GM21367 (cell line): ENCODE results near the gene ZDHHC17.
A peak's percentile ranks its signal among the peaks of the same experiment; 100 is the strongest.

Experiments
- ATAC-seq: cut with Tn5 transposase; IDR thresholded peaks from one replicate; pipeline ENCODE4 v1.9.1; 2021; ENCODE audit not compliant: unreplicated experiment

Gene ZDHHC17

DNA sequence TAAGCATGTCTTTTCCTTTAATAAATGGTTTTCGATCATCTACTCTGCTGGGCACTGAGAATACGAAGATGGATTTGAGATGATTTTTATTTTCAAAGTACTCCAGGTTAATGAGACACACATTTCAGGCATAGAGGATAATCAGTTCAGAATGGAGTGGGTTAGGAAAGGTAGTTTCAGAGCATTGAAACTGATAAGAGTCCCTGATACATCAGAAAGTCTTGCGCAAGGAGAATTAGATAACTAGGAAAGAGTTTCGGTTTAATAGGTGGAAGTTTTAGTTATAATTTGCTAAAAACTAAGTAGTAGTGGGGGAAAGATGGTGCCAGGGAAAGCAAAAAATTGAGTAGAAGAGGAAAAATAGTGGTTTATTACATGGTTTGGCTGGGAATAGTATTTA, 50.1 kb downstream of the ZDHHC17 start:
- no peak for ATAC-seq

- no peak for ATAC-seq
These were observed 57.1 kb downstream of the ZDHHC17 start for GRCh38 chr12:76820888-76821482.

DNA sequence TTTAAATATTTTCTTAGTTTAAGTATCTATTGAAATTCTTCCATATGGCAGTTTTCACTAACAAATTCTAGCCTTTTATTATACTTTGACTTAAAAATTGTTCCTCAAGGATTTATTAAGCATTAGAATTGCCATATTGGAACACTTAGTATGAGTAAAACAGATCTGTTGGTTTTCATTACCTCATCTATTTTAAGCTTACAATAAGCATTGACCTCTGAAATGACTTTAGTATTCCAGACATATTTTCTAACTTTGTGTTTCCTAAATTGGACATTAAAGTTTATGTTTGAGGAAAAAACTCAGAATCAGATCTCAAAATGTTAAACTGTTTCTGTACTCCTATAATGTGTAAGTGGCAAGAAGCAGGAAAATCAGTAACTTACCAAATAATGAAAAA, 66.5 kb downstream of the ZDHHC17 start:
- no peak for ATAC-seq

GRCh38 chr12:76836633-76837032, 72.7 kb downstream of the ZDHHC17 start:
- no peak for ATAC-seq

DNA sequence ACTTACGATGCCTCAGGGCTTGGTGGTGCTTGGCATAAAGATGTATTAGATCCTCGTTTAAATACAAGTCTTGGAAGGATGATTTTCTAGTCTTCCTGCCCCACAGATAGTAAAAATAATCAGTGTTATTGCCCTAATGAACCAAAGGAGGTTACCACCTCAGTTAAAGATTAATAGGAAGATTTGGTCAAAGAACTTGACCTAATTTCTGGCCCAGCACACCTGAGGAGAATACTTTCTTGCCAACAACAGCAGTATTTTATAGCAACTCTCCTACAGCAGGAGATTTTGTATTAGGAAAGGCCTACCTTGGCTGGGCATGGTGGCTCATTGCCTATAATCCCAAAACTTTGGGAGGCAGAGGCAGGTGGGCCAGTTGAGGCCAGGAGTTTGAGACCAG, 83.3 kb downstream of the ZDHHC17 start:
- ATAC-seq: no peak

- no peak for ATAC-seq
These were observed 84.2 kb downstream of the ZDHHC17 start for GRCh38 chr12:76848132-76848531.

DNA sequence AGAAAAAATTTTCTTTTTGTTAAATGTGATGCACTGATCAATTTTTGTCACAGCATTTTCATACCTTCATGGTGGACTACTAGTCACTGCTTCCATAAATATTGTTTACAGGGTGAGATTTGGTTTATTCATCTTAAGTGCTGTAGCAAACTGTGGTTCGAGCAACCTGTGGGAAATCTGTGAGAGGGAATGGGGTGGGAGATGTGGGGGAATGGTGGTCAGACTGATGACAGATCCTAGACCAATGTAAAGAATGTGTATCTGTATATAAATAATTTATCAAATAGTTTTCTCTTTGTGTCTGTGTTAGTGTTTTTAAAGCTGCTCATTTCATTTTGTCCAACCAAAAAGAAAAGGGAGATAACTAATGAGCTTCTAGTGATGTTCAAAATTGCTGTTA, 88.2 kb downstream of the ZDHHC17 start:
- ATAC-seq: no peak

DNA sequence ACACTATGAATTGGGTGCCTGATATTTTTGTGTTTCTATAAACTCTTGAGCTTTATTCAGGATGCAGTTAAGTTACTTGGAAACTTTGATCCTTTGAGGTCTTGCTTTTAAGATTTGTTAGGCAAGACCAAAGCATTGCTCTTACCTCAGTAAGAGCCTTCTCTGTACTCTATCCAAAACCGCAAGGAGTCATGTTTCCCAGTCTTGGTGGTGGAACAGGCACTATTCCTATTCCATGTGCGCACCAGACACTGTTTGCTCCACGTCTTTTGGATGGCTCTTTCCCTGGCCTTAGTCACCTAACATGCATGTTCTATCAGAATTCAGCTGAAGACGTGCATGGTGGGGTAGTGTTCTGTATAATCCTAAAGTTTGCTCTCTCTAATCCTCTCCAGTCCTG, 91.4 kb downstream of the ZDHHC17 start:
- ATAC-seq: no peak

DNA sequence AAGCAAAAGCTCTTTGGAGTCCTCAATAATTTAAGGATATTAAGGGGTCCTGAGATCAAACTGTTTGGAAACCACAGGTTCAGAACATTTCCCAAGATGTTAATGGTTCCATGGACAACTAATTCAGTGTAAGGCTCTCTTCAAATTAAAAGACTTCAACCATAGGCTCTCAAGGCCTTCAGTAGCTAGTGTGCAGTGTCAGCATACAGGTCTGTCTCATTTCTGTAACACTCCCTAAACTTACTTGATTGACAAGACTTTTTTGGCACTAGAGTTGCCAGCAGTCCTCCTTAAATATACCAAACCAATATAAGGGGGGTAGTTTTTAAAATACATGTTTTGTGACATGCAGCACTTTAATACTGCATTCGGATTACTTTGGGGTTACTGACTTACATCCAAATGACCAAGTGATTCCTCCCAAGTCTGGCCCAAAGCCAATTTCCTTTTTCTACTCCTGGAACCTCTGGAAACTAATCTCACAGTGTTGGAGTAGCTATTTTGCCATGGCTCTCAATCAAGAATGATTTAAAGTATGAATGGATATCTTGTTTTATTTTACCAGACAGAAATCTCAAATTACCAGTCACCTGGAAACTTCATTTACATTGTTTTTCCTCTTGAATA, 92.2 kb downstream of the ZDHHC17 start:
- ATAC-seq: no peak

DNA sequence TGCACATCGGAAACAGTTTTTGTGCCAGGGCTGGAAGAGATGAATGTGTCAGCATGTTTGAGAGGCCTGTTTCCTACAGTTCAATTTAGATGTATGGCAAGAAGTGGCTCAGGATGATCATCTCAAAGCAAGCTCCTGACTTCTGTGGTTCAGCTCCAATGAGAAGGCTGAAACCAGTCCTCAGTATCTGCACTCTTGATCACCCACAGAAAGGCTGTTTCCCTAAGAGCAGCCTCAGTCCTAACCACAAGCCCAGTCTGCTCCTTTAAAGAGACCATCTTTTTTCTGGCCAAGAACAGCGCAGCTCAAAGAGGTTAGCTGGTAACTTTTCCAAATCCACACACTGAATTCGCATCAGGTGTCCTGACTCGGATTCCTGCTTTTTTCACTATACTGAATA, 95.7 kb downstream of the ZDHHC17 start:
- ATAC-seq: no peak

DNA sequence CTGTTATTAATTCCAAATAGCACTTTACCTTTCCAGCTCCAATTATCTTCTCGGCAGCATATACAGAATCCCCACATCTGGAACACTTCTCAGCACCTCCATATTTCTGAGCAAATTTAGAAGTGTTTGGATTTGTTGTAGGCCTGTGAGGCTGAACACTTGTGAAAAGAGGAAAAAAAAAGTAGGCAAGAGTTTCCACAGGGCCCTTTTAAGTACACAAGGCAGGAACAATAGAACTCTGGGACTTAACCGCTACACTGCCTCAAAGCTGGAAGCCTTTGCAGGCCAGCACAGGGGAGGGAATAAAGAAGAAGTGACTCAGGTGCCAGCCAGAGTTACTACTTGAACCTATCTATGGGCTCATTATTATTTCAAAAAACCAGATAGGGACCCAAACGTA, 96.3 kb downstream of the ZDHHC17 start:
- no peak for ATAC-seq

DNA sequence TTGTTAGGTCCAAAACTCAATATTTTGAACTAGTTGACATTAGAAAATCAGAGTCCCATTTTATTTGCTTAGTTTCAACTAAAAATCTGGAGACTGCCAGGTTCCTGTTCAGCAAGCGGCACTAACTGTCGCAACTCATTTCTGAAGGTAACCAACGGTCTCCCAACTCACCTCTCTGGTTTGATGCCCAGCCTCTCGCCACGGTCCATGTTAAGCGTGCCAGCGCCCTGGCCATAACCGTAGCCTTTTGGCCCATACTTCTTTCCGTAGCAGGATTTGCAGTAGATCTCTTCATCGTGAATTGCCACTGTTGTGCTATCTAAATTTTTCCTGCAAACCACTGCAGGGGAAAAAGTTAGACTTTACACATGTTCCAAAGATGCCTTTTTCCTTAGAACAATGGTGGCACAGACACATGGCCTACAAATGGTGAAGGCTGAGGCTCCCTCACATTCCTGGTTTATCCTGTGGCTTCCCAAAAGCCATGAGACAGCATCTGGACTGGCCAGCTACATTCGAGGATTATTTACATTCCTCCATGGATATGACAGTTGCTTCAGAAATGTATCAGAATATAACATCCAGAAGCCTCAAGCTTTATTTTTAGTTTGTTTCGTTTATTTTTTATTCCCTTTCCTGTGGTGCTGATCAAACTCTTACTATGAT, 99.2 kb downstream of the ZDHHC17 start:
- no peak for ATAC-seq

- no peak for ATAC-seq
These were observed 99.9 kb downstream of the ZDHHC17 start for GRCh38 chr12:76863837-76864236.

- peak; percentile 74 for ATAC-seq
These were observed 101.0 kb downstream of the ZDHHC17 start for GRCh38 chr12:76864791-76865400.

- ATAC-seq: no peak
These were observed 102.2 kb downstream of the ZDHHC17 start for GRCh38 chr12:76866151-76866567.

DNA sequence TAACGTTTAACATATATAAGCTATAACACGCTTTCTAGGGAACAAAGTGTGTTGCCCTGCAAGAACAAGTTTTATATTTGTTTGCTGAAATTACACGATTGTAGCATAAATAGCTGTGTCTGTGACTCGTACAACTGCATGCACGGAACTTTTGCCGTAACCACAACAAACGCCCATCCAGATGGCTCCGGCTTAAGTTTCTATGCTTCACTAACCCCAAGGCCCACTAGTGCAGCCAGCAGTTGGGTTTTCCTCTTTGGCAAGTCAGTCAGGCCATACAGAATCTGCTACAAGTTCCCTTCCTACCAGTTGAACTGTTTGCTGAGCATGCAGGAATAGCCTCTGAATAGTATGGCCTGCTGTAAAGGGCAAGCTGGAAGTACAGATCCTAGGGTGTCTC, 102.8 kb downstream of the ZDHHC17 start:
- peak; percentile 43 for ATAC-seq

DNA sequence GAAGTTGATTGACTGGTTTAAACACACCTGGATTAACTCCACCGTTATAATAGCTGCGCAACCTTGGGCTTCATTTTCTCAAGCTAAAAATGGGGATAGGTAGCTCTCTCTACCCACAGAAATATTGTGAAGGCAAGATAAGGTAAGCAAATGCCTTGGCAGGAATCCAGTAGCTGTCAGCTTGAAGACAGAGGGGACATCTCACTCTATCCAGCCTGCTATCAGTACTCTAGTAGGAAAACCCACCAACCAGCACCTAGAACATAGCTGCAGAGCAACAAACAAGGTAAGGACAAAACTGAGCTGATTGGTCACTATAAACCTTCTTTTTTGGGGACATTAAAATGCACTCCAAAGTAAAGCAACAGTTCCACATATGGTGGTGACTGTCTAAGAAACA, 107.2 kb downstream of the ZDHHC17 start:
- no peak for ATAC-seq

DNA sequence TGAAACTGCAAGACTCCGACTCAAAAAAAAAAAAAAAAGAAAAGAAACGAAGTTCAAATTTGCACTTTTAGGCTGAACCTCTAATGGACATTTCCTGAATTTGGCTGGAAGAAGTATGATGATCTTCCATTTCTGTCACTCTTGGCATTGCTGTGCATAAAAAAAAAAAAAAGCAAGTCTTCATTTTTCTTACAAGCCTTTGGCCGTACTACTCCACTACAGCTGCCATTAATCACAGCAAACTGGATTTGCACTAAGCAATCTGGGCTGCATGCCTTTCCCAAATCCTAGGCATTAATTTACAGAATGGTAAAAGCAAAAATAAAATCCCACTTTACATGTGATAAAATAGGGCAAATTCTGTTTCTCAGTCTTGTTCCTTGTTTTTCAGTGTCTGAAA, 107.8 kb downstream of the ZDHHC17 start:
- no peak for ATAC-seq

GRCh38 chr12:76872415-76872814, 108.5 kb downstream of the ZDHHC17 start:
- no peak for ATAC-seq

GRCh38 chr12:76874027-76874426, 110.1 kb downstream of the ZDHHC17 start:
- ATAC-seq: no peak

GRCh38 chr12:76874491-76875190, 110.7 kb downstream of the ZDHHC17 start:
- no peak for ATAC-seq
